IPS DF 4.7 (cell line): ENCODE measurements around the gene GPC5.
"Not testable (repeated sequence)": the region's sequence is repeated elsewhere in the genome, so short reads cannot be mapped to it uniquely, and the experiment has no call there.

Experiments
- DNase-seq: peaks from one replicate; pipeline ENCODE4 v3.0.0-alpha.2; 2013; ENCODE audit warnings: low spot score; ENCODE audit errors: extremely low read depth

GPC5 gene

DNA sequence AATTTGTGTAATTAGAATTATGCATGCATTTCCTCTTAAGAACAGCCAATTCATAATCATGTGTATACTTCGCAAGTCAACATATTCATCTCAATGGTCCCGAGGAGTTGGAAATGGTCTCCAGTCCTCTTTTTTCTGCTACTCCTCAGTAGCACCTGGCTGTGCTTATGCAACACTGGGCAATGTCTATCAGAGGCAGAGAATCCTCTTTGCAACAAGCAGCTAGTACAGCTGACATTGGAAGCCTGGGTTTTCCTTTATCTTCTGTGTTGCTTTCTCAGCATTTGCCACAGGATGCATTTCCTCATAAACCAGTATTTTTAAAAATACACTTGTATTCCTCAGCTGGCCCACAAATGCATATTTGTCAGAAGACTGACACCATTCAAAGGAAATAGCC lies 1422.9 kb downstream of the GPC5 start:
- no peak for DNase-seq

DNA sequence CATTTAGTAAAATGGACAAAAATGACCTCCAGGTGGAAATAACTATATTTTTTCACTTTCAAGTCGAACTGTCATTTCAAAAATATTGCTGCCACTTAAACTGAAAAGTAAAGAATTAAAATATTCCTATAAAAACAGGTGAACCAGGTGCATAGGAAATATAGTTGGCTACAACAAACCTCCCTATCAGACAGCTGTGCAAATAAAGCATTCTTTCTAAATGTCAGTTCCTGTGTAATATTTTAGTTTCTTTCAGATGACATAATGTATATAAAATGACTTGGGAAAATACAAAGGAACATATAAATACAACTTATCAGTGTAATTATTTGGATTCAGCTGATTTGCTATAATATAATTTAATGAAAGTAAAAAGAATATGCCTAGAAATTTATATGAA lies 1424.6 kb downstream of the GPC5 start:
- no peak for DNase-seq

DNA sequence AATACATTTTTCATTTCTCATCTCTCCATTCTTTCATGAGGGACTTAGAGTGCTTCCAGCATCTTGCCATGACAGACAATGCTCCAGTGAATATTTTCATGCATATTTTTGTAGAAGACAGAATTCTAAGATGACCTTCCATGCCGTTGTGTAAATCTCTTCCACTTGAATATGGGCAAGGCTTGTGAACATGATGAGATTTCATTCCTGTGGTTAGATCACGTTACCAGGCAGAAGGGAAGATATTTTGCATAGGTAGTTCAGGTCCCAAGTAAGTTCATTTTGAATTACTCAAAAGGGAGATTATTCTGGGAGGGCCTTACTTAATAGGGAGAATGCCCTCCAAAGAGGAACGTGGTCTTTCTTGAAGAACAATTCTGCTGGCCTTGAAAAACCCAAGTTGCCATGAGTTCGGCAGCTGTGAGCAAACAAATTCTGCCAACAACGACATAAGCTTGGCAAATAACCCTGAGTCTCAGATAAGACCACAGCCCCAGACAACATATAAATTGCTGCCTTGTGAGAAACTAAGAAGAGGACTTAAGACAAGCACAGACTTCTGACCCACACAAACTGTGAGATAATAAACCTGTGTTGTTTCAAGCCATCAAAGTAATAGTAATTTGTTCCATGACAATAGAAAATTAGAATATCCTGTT lies 1427.6 kb downstream of the GPC5 start:
- no peak for DNase-seq

DNA sequence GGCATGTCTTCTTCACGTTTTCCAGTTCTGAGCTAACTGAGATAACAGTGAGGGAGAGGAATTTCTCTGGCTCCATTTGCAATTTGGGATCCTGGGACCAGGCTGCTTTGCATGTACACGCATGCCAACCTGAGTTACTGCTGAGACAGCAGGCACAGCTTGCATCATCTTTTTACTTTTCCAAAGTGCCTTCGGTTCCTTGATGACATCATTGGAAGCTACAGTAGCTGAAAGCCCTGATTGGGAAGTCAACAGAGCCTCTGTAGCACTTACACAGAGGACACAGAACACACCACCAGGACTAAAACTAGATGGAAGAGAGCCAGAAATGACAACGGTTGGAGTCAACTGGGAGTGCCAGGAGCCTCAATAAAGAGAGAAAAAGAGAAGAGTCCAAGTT lies 1429.1 kb downstream of the GPC5 start:
- no peak for DNase-seq

DNA sequence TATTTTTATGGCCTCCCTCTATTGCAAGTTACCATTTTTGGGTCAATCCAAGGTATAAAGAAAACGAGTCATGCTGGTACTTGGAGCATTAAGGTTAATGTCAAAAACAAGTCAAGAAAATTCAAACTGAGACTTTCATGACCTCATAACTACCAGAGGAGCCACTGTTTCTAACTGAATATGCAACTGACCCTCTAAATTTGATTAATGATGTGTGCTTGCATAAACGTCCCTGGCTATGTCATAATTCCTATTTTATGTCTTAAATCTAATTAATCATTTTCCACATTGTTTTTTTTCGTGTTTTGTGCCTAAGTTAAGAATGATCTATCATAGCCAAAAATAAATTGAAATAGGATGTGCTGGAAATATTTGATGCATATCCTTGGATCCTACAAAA lies 1431.5 kb downstream of the GPC5 start:
- DNase-seq: no peak

DNA sequence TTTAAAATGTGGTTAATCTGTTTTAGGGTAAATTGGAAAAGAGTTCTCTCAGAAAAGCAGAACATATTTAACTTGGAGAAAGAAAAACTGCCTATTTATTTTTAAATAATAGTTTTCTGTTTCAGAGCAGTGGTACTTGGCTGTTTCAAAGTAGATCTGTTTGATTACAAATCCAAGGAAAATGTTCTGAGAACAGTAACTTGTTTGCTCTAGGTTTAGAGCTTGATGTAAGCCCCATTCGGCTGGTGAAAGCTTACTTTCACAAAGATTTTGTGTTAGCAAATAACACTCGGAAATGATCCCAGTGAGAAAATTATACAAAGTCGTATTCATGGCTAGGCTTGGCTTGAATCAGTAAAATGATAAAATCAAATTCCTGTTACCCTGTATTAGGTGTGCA lies 1432.4 kb downstream of the GPC5 start:
- no peak for DNase-seq

DNA sequence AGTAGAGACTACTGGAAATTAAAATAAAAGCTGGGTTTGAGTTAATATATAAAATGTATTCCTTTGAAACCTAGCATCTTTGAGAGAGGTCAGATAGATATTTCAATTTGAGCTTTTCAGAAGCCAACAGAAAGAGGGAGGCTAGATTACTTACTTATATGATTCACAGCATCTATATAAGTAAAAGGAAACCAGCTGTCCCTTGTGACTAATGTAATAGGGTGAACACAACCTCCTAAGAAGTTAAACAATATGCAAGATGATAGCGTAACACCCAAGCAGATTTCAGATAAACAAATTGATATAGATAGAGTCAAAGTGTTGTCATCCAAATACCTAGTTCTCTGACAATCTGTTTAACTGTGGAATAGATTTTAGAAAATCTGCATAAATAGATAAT lies 1434.7 kb downstream of the GPC5 start:
- DNase-seq: no peak

DNA sequence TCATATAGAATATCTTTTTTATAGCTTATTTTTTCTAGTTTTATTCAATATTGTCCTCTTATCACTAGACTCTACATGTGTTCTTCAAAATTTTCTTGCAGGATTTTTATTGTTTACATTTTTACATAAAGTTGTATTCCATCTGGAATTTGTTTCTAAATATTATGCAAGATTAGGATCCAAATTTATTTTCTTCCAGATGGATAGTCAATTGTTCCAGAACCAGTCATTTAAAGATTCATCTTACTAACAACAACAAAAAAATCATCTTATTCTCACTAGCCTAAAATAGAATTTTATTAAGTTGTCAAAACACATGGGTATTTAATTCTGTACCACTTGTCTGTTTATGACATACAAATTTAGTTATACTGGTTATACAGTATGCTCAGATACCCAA lies 1437.8 kb downstream of the GPC5 start:
- DNase-seq: no peak

DNA sequence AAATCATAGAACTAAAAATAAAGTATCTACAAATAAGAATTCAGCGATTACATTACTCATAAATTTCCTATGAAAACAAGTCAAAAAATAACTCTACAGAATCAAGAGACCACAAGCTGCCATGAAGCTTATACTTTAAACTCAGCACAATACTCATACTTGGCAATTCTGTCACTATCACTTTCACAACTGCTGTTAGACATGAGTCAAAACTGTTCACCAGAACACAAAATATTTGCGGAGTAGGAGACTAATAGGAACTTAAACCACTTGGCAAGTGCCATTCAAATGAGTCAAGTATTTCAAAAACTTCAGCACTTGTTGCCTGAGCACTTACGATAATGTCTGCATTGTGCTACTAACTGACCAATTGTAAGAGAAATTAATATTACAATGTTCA lies 1440.4 kb downstream of the GPC5 start:
- no peak for DNase-seq

DNA sequence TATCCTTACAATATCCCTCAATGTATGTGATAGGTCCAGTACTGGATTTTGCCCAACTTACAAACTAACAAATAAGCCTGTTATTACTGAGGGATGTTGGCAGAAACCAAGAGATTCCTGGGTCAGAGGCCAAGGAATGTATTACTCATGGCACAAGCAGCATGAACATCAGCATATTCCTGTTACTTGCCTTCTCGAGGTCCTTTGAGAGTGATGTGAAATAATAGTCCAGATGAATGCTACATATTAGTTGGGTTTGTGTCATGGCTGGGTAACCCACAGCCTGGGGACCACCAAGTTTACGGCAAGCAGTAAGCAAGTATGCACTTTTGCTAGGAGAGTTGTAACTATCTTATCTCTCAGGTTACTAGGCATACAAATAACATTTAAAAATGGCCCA lies 1443.7 kb downstream of the GPC5 start:
- no peak for DNase-seq

DNA sequence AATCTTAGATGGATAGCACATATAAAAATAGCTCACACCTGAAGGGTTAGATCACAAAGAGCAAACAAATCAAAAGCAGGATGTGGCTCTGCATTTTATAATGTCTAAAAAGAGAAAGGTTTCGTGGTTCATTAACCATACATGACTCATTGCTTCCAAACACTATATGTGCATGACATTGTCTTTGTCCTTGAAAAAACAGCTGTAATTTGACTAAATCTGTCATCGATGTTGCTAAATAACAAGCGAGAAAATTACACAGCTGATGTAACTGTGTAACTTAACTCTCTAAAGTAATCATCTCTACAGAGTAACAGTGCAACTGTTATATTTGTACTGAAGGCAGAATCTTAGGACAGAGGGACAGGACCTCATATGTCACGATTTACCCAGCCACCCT lies 1445.1 kb downstream of the GPC5 start:
- no peak for DNase-seq

DNA sequence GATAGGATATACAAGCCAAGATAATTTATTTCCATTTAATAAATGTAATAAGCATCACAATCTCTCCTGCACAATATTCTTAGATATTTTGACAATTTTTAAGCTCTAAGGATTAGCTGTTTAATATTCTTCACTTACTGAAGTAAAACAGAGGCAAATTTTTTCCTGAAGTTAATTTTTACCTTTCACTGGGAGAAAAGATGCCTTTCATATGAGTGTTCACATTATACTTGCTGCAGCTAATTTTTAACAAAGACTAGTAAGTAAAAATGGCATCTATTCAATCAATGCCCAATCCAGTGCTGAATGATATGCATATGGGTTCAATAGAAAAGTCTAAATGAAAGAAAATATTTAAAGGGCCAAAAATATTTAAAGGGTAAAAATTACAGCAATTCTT lies 1451.0 kb downstream of the GPC5 start:
- DNase-seq: no peak

DNA sequence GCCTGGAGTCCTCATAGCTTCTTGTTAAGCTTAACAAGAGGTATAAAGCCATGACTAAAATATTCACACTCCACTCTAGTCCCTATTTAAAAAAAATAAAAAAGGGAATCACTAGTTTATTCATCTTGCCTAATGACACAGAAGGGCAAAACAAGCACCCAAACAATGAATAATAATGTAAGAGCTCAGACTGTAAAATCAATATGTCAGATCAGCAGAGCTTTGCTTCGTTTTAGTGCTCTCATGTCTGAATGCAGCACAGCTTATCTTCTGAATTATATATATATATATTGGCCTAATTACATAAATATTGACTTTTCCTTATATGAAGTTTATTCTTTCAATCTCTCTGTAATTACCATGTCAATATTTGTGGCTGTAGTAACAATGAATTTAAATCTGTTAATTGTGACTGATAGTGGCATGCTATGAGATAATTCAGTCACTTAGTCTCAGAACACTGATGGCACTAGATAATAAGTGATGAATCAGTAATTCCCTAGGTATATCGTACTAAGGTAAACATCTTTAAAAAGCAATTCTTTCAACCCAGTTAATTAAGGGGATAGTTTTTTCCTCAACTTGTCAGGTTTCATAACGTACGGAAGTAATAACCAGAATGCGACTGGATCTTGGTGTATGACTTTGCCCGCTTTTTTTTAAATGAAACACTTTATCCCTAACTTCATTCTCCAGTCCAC lies 1466.3 kb downstream of the GPC5 start:
- no peak for DNase-seq

DNA sequence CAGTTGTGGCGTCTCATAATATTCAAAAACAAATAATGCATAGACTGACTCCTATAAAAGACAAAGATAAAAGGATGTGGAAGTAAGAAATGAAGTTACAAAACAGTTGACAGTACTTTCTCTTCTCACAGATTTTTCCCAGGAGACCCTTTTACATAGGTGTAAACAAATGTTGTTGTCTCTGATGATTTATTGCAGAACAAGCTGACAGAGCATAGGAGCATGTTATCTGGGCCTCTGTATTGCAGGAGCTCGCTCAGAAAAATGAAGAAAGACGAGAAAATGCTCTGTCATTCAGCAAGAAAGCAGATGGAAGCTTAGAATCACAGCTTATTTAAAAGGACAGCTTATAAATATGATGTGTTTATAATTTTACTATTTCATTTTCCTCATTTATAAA lies 1474.6 kb downstream of the GPC5 start:
- no peak for DNase-seq

DNA sequence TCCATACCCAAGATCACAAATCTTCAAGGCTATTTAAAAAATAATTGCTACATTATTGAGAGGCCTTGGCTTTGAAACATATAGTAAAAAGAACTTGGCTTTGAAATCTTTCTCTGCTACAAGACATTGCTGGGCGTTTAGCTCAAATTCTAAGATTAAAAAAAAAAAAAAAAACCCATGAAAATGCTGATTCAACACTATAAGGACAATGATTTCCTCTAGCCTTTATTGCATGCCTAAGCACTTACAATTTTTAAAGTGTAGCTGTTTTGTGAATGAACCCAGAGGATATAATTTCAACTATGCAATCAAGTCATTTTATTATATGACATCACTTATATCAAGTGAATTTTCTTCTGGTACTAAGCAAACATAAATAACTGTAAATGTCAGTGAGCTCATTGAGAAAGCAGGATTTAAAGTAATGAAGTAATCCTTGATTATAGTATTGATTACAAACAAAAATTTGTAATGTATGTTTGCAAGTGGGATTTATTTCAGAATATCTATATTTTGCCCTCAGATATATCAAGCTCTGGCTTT lies 1488.2 kb downstream of the GPC5 start:
- no peak for DNase-seq

DNA sequence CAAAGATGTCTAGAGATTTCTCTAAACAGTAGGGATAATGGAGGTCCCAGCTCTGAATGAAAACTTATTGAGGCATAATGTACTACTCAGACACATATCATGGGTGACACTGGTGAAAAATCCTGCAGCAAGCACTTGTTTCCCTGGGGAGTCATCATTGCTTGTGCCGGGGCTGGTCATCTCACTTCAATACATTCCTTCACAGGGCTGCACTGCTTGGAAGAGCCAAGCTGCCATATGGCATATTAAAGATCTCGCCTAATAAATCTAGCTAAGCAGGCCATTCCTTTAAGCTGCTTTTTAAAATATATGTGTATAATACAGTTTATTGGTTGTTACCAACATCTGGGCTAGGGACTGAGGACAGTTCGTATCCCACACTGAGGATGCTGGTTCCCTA lies 1496.0 kb downstream of the GPC5 start:
- DNase-seq: no peak

DNA sequence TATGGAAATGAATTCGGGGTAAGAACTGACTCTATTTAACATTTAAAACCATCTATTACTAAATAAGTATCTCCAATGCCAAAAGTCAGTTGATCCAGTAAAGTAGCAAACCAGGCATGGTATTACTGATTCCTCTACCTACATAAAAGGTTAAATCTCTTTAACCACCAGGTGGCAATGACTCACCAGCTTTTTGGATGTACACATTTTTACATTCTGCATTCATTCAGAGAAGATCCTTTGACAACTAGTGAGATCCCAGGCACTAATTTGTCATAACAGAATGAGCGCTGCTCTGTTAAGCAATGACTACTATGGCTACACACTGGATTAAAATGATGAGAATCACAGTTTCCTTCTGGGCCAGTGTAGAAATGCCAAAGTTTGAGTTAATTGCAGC lies 1498.4 kb downstream of the GPC5 start:
- DNase-seq: peak; percentile 7

DNA sequence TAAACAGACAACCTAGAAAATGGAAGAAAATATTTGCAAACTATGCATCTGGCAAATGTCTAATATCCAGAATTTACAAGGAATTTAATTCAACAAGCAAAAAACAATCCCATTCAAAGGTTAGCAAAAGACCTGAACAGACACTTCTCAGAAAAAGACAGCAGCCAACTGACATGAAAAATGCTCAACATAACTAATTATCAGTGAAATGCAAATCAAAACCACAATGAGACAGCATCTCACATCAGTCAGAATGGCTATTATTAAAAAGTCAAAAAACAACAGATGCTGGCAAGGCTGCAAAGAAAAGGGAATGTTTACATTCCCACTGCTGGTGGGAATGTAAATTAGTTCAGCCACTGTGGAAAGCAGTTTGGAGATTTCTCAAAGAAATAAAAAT lies 1500.5 kb downstream of the GPC5 start:
- DNase-seq: not testable (repeated sequence)

DNA sequence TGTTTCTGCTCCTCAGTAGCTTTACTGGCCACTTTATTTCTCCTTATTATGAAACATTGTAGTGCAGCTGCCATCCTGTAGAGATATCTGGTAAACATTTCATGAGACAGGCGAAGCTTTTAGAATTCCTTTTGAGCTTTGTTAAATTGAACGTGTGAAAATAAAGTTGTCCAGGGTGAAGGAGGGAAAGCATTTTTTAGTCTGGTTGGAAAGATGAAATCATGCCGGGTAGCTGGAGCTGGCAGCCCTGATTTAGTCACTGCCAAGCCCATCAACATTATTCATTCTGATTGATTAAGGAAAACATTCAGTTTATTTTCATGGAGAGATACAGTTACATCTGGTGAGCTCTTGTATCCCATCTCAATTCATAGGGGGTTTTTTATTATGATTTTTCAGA lies 1502.0 kb downstream of the GPC5 start:
- no peak for DNase-seq

DNA sequence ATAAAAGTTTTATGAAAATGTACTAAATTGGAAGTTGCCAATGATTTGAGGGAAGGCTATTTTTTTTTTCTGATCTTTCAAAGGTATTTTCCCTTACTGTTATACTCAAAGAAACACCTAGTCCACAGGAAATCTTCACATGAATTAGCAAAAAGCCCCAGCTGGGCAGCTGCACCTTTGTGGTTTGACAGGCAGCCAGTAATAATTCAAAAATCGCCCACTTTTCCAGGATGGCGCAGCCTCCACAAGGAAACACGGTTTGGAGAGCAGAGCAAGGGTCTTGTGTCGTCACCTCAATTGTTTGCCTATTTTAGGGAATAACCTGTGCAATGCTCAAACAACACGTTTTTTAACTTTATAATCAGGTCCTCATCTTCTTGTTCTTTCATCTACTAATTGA lies 1503.3 kb downstream of the GPC5 start:
- no peak for DNase-seq

DNA sequence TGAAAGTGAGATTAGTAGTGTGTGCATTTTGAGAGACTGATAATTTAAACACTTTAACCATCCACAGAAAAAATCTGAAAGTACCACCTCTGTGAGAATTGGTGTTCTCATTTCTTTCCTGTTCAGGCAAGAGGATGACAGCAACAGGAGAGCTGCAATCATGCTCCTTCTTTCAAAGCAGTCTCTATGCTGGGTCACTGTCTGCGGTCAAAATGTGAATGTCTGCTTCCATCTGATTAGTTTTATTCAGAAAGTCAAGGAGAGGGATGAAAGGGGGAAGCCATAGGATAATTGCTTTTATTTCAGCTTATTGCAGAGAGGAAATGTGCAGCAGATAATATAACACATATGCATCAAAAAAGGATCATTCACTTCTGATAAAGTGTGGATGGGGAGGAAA lies 1514.2 kb downstream of the GPC5 start:
- no peak for DNase-seq

DNA sequence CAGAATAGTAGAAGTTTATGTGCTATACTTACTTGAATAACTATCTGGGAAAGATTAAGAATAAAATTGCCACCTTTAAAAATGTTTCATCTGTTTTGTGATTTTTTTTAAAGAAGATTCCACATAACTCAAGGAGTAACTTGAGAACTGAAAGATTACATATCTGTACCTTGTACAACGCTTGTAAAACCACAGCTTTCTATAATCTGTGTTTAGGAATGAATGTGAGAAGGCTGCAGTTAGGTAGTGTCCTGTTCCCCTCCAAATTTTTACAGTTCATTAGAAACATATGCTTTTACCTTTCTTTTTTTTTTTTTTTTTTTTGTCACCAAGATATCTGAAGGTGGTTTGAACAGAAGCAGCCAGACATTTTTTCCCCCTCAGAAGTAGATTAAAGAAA lies 1515.4 kb downstream of the GPC5 start:
- no peak for DNase-seq
